GM10248 (cell line): ENCODE measurements around the gene SLC19A3.

Source experiments
- CTCF ChIA-PET: fragments of 300-600 bp; sonication (Branson Sonifier 250); formaldehyde crosslinking; extraction: SDS; loops from one replicate; lab custom pipeline; 2021; ENCODE audit warnings: antibody characterized with exemption; lab: Yijun Ruan, JAX
- POLR2A ChIA-PET: fragments of 350-650 bp; sonication (Branson Sonifier 250); formaldehyde crosslinking; extraction: SDS; loops from one replicate; lab custom pipeline; 2020; ENCODE audit warnings: antibody characterized with exemption; lab: Yijun Ruan, JAX
- DNase-seq: peaks from one replicate; pipeline ENCODE4 v3.0.0; 2012; ENCODE audit errors: extremely low spot score
- TF ChIP-seq, protein P1 (sequence below): IDR thresholded peaks from 2 replicates; pipeline ENCODE4 v1.5.1; 2012; ENCODE audit warnings: mild to moderate bottlenecking, low read depth; ENCODE audit errors: extremely low read depth, missing control alignments, control extremely low read depth

The SLC19A3 gene

DNA sequence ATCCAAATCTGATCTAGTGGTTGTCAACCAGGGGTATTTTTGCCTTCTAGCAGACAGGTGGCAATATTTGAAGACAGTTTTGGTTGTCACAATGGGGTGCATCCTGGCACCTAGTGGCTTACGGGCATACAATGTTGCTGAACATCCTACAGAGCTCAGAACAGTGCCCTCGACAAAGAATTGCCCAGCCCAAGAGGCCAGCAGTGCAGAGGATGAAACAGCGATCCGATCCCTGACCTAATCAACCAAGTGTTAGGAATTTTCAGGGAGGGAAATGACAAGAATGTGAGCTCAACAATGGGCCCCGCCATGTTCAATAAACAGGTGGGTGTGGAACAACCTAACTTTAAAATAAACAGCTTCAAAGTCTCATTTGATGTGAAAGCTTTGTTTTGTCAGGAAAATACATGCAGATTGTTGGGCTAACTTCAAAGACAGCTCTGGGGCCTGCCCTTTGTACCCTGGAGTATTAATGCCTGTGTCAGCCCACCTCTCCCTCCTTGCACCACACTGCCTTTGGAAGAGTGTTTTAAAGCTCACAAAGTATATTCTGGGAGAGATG, 73.8 kb downstream of the SLC19A3 start:
- POLR2A ChIA-PET, result no interaction called here
- TF ChIP-seq, protein P1, sequence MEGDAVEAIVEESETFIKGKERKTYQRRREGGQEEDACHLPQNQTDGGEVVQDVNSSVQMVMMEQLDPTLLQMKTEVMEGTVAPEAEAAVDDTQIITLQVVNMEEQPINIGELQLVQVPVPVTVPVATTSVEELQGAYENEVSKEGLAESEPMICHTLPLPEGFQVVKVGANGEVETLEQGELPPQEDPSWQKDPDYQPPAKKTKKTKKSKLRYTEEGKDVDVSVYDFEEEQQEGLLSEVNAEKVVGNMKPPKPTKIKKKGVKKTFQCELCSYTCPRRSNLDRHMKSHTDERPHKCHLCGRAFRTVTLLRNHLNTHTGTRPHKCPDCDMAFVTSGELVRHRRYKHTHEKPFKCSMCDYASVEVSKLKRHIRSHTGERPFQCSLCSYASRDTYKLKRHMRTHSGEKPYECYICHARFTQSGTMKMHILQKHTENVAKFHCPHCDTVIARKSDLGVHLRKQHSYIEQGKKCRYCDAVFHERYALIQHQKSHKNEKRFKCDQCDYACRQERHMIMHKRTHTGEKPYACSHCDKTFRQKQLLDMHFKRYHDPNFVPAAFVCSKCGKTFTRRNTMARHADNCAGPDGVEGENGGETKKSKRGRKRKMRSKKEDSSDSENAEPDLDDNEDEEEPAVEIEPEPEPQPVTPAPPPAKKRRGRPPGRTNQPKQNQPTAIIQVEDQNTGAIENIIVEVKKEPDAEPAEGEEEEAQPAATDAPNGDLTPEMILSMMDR, result peak; percentile 5
- CTCF ChIA-PET, result interaction anchor here (0.7 to 4.0 kb wide), 5 partner anchors 9 to 122 kb away, joined by 3 to 40 read pairs (median 5); no protein-coding TSS in a partner anchor
- DNase-seq, result no peak

DNA sequence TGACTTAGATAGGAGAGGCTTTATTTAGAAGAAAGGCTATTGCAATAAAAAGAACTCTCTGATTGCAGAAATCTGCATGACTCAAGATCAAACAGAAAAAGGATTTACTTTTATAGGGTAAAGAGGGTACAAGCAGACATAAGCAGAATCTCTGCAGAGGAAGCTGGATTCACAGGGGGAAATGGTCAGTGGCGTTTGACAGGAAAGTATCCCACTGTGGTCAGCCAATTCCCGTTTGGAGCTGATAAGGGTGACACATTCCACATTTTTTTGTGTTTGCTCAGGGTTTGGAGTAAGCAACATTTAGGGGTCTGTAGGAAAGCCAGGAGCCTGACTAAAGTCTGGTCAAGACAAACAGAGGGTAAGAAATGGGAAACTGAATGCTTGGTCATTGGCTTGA, 75.2 kb downstream of the SLC19A3 start:
- ChIA-PET CTCF (interaction anchor here (1.0 kb wide), 1 partner anchor 15 kb away, joined by 3 read pairs; no protein-coding TSS in a partner anchor), POLR2A (no interaction called here)
- DNase-seq, result no peak
- TF ChIP-seq, protein P1, result no peak

DNA sequence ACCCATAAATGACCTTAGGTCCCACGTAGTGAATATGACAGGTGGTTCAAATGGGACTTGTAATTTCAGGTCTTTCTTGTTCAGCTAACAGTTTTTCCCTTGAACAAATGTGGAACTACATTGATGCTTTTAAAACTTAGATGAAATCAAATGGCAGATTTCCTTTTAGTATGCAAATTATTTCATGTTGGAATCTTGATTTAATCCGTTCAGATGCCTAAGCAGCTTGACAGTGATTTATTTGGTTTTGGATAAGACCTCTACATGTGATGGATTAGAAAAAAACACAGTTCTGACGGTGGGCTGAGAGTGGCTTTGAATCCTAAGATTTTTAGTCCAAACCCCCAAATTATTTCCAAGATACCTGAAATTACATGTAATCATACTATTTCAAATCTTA, 83.6 kb downstream of the SLC19A3 start:
- POLR2A ChIA-PET, result no interaction called here
- DNase-seq, result no peak
- CTCF ChIA-PET, result interaction anchor here (1.2 kb wide), 3 partner anchors 16 to 132 kb away, joined by 3 read pairs; no protein-coding TSS in a partner anchor
- TF ChIP-seq, protein P1, result no peak
